Measurements from ENCODE around the gene STX18.
"Not testable (repeated sequence)": the region's sequence is repeated elsewhere in the genome, so short reads cannot be mapped to it uniquely, and the experiment has no call there.

Gene STX18

DNA sequence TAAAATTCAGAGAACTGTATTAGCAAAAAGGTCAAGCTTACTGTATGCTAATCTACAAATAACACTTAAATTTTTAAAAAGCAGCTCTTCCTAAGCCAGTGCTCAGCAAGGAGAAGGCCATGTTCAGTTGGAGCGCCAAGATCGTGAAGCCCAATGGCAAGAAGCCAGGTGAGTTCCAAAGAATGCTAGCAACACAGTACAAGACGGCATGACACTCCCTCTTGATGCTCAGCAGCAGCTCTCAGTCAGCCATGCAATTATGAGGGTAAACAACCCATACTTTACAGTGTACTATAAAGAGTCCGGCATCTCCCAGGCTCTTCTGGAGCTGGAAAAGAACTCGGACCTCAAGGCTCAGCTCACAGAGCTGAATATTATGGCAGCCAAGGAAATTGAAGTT is 34.9 kb downstream of the STX18 start:
- H3K4me3 ChIP-seq (ENCODE audit: low read depth, low read length): no peak overlapping the region
- no peaks in the 10 kb centered on the region for H3K27me3 ChIP-seq (ENCODE audit: insufficient read depth, low read depth, severe bottlenecking)
- H3K27ac ChIP-seq: no peak overlapping the region
- TF ChIP-seq, protein P1, sequence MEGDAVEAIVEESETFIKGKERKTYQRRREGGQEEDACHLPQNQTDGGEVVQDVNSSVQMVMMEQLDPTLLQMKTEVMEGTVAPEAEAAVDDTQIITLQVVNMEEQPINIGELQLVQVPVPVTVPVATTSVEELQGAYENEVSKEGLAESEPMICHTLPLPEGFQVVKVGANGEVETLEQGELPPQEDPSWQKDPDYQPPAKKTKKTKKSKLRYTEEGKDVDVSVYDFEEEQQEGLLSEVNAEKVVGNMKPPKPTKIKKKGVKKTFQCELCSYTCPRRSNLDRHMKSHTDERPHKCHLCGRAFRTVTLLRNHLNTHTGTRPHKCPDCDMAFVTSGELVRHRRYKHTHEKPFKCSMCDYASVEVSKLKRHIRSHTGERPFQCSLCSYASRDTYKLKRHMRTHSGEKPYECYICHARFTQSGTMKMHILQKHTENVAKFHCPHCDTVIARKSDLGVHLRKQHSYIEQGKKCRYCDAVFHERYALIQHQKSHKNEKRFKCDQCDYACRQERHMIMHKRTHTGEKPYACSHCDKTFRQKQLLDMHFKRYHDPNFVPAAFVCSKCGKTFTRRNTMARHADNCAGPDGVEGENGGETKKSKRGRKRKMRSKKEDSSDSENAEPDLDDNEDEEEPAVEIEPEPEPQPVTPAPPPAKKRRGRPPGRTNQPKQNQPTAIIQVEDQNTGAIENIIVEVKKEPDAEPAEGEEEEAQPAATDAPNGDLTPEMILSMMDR (IDR thresholded peaks at IDR 0.05; ENCODE audit: low read depth, low read length): no peak
- no peak for DNase-seq
- no peaks in the 10 kb centered on the region for H3K36me3 ChIP-seq
- H3K9me3 ChIP-seq (ENCODE audit: severe bottlenecking): no peaks in the 10 kb centered on the region

DNA sequence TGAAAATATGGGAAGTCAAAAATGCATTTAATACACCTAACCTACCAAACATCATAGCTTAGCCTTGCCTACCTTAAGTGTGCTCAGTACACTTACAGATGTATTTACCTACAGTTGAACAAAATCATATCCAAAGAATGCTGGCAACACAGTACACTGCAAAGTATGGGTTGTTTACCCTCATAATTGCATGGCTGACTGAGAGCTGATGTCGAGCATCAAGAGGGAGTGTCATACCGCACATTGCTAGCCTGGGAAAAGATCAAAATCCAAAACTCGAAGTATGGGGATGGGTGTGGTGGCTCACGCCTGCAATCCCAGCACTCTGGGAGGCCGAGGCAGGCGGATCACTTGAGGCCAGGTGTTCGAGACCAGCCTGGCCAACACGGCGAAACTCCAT is 36.6 kb downstream of the STX18 start:
- H3K36me3 ChIP-seq; H3K9me3 ChIP-seq (ENCODE audit: severe bottlenecking); H3K27me3 ChIP-seq (ENCODE audit: insufficient read depth, low read depth, severe bottlenecking); DNase-seq; H3K27ac ChIP-seq; H3K4me3 ChIP-seq (ENCODE audit: low read depth, low read length): not testable (repeated sequence)

DNA sequence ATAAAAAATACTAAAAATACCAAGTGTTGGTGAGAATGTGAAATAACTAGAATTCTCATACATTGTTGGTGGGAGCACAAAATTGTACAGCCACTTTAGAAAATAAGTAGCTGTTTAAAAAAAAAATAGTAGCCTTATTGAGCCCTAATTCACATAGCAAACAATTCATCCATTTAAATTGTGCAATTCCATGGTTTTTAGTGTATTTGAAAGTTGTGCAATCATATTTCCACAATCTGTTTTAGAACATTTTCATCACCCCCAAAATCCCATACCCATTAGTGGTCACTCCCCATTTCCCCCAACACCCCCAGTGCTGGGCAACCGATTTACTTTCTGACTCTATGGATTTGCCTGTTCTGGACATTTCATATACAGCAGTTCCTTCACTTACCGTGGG is 37.1 kb downstream of the STX18 start:
- DNase-seq: no peak
- Histone ChIP-seq H3K27me3 (ENCODE audit: insufficient read depth, low read depth, severe bottlenecking) (no peaks in the 10 kb centered on the region), H3K9me3 (ENCODE audit: severe bottlenecking) (no peaks in the 10 kb centered on the region), H3K36me3 (no peaks in the 10 kb centered on the region), H3K4me3 (ENCODE audit: low read depth, low read length) (no peak overlapping the region), H3K27ac (no peak overlapping the region)
- TF ChIP-seq, protein P1 (IDR thresholded peaks at IDR 0.05; ENCODE audit: low read depth, low read length): no peak

DNA sequence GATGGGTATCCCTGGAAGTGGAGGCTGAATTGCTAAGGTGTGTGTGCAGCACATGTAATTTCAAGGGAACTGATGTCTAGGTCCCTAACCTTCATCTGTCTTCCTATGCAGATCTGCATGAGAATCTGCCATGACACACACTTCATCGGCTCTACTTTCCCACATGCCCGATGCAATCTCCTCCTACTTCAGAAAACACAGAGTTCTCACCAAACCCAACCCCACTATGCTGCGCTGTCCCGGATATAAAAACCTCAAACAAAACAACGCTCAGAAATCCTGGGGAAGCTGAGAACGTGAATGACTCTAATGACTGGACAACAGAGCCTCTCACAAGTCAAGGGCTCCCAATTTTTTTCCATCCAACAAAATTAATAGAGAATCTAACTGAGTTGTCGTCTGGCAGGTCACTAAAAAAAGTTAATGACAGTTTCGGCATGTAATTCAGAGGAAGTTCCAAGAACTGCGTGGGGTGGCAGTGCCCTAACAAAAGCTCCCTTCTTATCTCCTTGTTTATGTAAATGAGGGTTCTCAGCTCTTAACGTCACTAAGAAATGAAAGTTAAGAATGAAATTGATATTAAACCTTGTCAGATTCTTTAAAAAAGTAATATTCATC is 39.0 kb downstream of the STX18 start:
- no peak overlapping the region for H3K27ac ChIP-seq
- no peaks in the 10 kb centered on the region for H3K9me3 ChIP-seq (ENCODE audit: severe bottlenecking)
- H3K36me3 ChIP-seq: no peaks in the 10 kb centered on the region
- TF ChIP-seq, protein P1 (IDR thresholded peaks at IDR 0.05; ENCODE audit: low read depth, low read length): no peak
- no peak for DNase-seq
- H3K4me3 ChIP-seq (ENCODE audit: low read depth, low read length): no peak overlapping the region
- H3K27me3 ChIP-seq (ENCODE audit: insufficient read depth, low read depth, severe bottlenecking): no peaks in the 10 kb centered on the region

DNA sequence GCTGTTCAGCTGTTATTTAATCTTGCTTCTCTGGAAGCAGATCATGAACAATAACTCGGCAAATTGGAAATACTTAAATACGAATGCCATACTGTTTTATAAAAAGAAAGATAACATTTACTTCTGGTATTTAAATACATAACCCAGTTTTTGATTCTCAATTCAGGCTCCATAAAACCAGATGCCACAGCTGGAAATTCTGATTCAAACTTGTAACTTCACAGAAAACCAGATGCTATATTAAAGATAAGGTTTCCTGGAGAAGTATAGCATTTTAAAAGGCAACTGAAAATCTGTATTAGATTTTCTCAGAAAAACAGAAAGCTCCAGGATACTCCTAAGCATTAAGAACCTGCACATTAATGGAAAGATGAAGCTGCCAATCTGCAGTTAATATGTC is 40.2 kb downstream of the STX18 start:
- TF ChIP-seq, protein P1 (IDR thresholded peaks at IDR 0.05; ENCODE audit: low read depth, low read length): no peak
- Histone ChIP-seq H3K36me3 (no peaks in the 10 kb centered on the region), H3K9me3 (ENCODE audit: severe bottlenecking) (no peaks in the 10 kb centered on the region), H3K4me3 (ENCODE audit: low read depth, low read length) (no peak overlapping the region), H3K27ac (no peak overlapping the region), H3K27me3 (ENCODE audit: insufficient read depth, low read depth, severe bottlenecking) (no peaks in the 10 kb centered on the region)
- DNase-seq: no peak

DNA sequence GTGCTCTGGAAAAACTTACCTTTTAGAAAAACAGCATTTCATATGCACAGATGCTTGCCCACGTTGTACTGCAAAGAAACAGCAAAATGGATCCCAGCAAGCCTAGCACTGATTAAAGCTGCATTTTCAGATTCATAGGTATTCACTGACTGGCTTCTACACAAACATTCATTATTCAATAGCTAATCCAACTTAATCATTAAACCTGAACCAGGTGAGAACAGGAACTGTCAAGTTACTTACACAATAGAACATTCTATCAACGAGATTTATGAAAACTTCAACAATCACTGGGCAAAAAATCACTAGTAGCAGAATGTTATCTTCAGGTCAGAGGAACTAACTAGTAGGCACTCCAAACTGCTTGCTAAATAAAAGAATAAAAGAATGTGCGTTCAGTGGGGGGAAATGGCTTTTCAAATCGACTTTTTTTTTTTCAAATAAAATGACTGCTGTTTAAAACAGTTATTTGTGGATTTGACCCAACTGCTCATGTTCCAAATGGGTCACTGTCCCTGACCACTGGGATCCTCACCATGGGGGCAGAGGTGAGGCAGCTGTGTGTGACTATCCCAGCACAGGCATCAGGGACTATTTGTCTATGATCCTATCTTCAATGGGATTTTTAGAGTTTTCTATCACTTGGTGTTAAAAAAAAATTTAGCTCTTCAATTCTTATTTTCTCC is 42.3 kb downstream of the STX18 start:
- no peaks in the 10 kb centered on the region for H3K36me3 ChIP-seq
- H3K4me3 ChIP-seq (ENCODE audit: low read depth, low read length): no peak overlapping the region
- H3K9me3 ChIP-seq (ENCODE audit: severe bottlenecking): no peaks in the 10 kb centered on the region
- H3K27ac ChIP-seq: no peak overlapping the region
- H3K27me3 ChIP-seq (ENCODE audit: insufficient read depth, low read depth, severe bottlenecking): no peaks in the 10 kb centered on the region
- no peak for DNase-seq
- TF ChIP-seq, protein P1 (IDR thresholded peaks at IDR 0.05; ENCODE audit: low read depth, low read length): no peak

Measured in WERI-Rb-1 (cell line).